IMR-90 (cell line): ENCODE results near the gene TMA16. TPM values are rescaled to one million over a fixed set of nuclear protein-coding genes. Genes with fewer than 3 reads are reported as not detected.

ENCODE experiments used
- ATAC-seq: fragments of 200-7000 bp; cut with Tn5 transposase; 2 replicates; pipeline ENCODE4 v1.9.1; 2020; ENCODE audit warnings: low read depth, mild to moderate bottlenecking, moderate library complexity
- BruUV-seq: library from RNA; stranded (reverse); fragments of 400-500 nt; replicated peaks from 2 replicates; lab custom pipeline; 2021; lab: Mats Ljungman, UMichigan
- CTCF ChIA-PET: fragments of 300-600 bp; formaldehyde crosslinking; extraction: SDS; loops from one replicate; lab custom pipeline; 2021; ENCODE audit warnings: antibody characterized with exemption; lab: Yijun Ruan, JAX
- POLR2A ChIA-PET: fragments of 300-600 bp; sonication (Branson Sonifier 250); formaldehyde crosslinking; loops from one replicate; lab custom pipeline; 2022; ENCODE audit warnings: antibody characterized with exemption; ENCODE audit not compliant: unreplicated experiment; lab: Charles Lee
- DNase-seq: peaks from one replicate; pipeline ENCODE4 v3.0.0; 2013
- H2AFZ ChIP-seq: replicated peaks from 2 replicates; pipeline ENCODE3; 2013; ENCODE audit warnings: low read length, mild to moderate bottlenecking; ENCODE audit not compliant: poor library complexity
- H2AK5ac ChIP-seq: 2 replicates; pipeline ENCODE4 v1.6.1; 2013; ENCODE audit warnings: low read depth, low read length, inconsistent platforms
- H2AK9ac ChIP-seq: replicated peaks from 2 replicates; pipeline ENCODE3; 2013; ENCODE audit warnings: mild to moderate bottlenecking, low read depth, low read length, moderate library complexity; ENCODE audit not compliant: poor library complexity
- H2BK120ac ChIP-seq: 2 replicates; pipeline ENCODE4 v1.6.1; 2013; ENCODE audit warnings: low read depth, low read length, inconsistent platforms
- H2BK15ac ChIP-seq: 3 replicates; pipeline ENCODE4 v1.6.1; 2013; ENCODE audit warnings: low read depth, low read length, inconsistent platforms
- H2BK20ac ChIP-seq: 2 replicates; pipeline ENCODE4 v1.6.1; 2013; ENCODE audit warnings: low read depth, mild to moderate bottlenecking, inconsistent platforms, low read length, moderate library complexity
- H2BK5ac ChIP-seq: 2 replicates; pipeline ENCODE4 v1.6.1; 2013; ENCODE audit warnings: mild to moderate bottlenecking, low read depth, low read length, inconsistent platforms; ENCODE audit not compliant: poor library complexity, severe bottlenecking
- H3K14ac ChIP-seq: replicated peaks from 2 replicates; pipeline ENCODE4 v1.6.1; 2013; ENCODE audit warnings: low read depth, low read length, inconsistent platforms
- H3K18ac ChIP-seq: 2 replicates; pipeline ENCODE4 v1.6.1; 2013; ENCODE audit warnings: low read depth, low read length, control low read depth
- H3K23ac ChIP-seq: 2 replicates; pipeline ENCODE4 v1.6.1; 2013; ENCODE audit warnings: low read depth, low read length, inconsistent platforms
- H3K27ac ChIP-seq: 2 replicates; pipeline ENCODE4 v1.5.1; 2013; ENCODE audit warnings: mild to moderate bottlenecking, control low read depth, low read length; ENCODE audit not compliant: insufficient read depth
- H3K27me3 ChIP-seq: 2 replicates; pipeline ENCODE4 v1.6.1; 2013; ENCODE audit warnings: low read length; ENCODE audit not compliant: control insufficient read depth, insufficient read depth
- H3K36me3 ChIP-seq: 2 replicates; pipeline ENCODE4 v1.6.1; 2013; ENCODE audit warnings: low read length, mixed read lengths; ENCODE audit not compliant: control insufficient read depth, insufficient read depth
- H3K4ac ChIP-seq: 2 replicates; pipeline ENCODE4 v1.6.1; 2013; ENCODE audit warnings: low read depth, low read length, inconsistent platforms
- H3K4me1 ChIP-seq: 2 replicates; pipeline ENCODE4 v1.6.1; 2013; ENCODE audit warnings: low read length, mixed read lengths; ENCODE audit not compliant: control insufficient read depth, insufficient read depth
- H3K4me2 ChIP-seq: 2 replicates; pipeline ENCODE4 v1.6.1; 2013; ENCODE audit warnings: low read depth, mild to moderate bottlenecking, control low read depth, low read length, moderate library complexity
- H3K4me3 ChIP-seq: 2 replicates; pipeline ENCODE4 v1.5.1; 2013; ENCODE audit warnings: low read depth, mild to moderate bottlenecking, control low read depth, low read length, moderate library complexity; ENCODE audit not compliant: insufficient read depth
- H3K56ac ChIP-seq: 2 replicates; pipeline ENCODE4 v1.6.1; 2013; ENCODE audit warnings: low read length, inconsistent platforms; ENCODE audit not compliant: insufficient read depth; ENCODE audit errors: extremely low read depth
- H3K79me1 ChIP-seq, 2 experiments: 2 replicates each; pipeline ENCODE4 v1.6.1; 2013; ENCODE audit warnings: low read length in 2 of 2, inconsistent platforms in 1 of 2, low read depth in 1 of 2
- H3K9ac ChIP-seq: 2 replicates; pipeline ENCODE4 v1.6.1; 2013; ENCODE audit warnings: low read depth, low read length, control low read depth
- H3K9me1 ChIP-seq: 2 replicates; pipeline ENCODE4 v1.6.1; 2013; ENCODE audit warnings: low read length, inconsistent platforms; ENCODE audit not compliant: insufficient read depth
- H3K9me3 ChIP-seq: 2 replicates; pipeline ENCODE4 v1.6.1; 2013; ENCODE audit warnings: low read length; ENCODE audit not compliant: control insufficient read depth, insufficient read depth
- H4K20me1 ChIP-seq: 2 replicates; pipeline ENCODE4 v1.6.1; 2013; ENCODE audit warnings: low read length, inconsistent platforms; ENCODE audit not compliant: insufficient read depth
- H4K5ac ChIP-seq: 2 replicates; pipeline ENCODE4 v1.6.1; 2013; ENCODE audit warnings: mild to moderate bottlenecking, low read depth, low read length, control low read depth
- H4K8ac ChIP-seq, 2 experiments: 2 replicates each; pipeline ENCODE4 v1.6.1; 2013; ENCODE audit warnings: low read depth in 2 of 2, low read length in 2 of 2, control low read depth in 1 of 2, inconsistent platforms in 1 of 2
- H4K91ac ChIP-seq: 2 replicates; pipeline ENCODE4 v1.6.1; 2013; ENCODE audit warnings: low read depth, low read length, inconsistent platforms; ENCODE audit not compliant: insufficient read depth
- BHLHE40 ChIP-seq: fragments of 150-350 bp; IDR thresholded peaks from 2 replicates; pipeline ENCODE4 v1.6.1; 2016; ENCODE audit warnings: mild to moderate bottlenecking, low read depth, low read length
- CHD1 ChIP-seq: IDR thresholded peaks from 2 replicates; pipeline ENCODE4 v1.6.1; 2012; ENCODE audit warnings: low read depth, low read length, improper control_type of control experiment
- FOS ChIP-seq: fragments of 150-350 bp; IDR thresholded peaks from 2 replicates; pipeline ENCODE4 v1.6.1; 2016; ENCODE audit warnings: low read depth, low read length
- MAFK ChIP-seq: IDR thresholded peaks from 2 replicates; pipeline ENCODE4 v1.6.1; 2012; ENCODE audit warnings: low read depth, low read length, improper control_type of control experiment
- MAZ ChIP-seq: IDR thresholded peaks from 2 replicates; pipeline ENCODE4 v1.6.1; 2012; ENCODE audit warnings: low read depth, mild to moderate bottlenecking, low read length, improper control_type of control experiment, moderate library complexity, borderline replicate concordance
- MXI1 ChIP-seq: IDR thresholded peaks from 2 replicates; pipeline ENCODE4 v1.6.1; 2012; ENCODE audit warnings: low read depth, mild to moderate bottlenecking, low read length, moderate library complexity, borderline replicate concordance
- NFE2L2 ChIP-seq: fragments of 150-350 bp; IDR thresholded peaks from 2 replicates; pipeline ENCODE4 v1.6.1; 2016; ENCODE audit warnings: low read depth, mild to moderate bottlenecking, low read length
- POLR2A ChIP-seq: IDR thresholded peaks from 2 replicates; pipeline ENCODE4 v1.6.1; 2012; ENCODE audit warnings: mild to moderate bottlenecking, low read depth, low read length
- RCOR1 ChIP-seq: IDR thresholded peaks from 2 replicates; pipeline ENCODE4 v1.6.1; 2012; ENCODE audit warnings: mild to moderate bottlenecking, low read length, improper control_type of control experiment; ENCODE audit not compliant: insufficient replicate concordance
- SMC3 ChIP-seq: fragments of 150-350 bp; IDR thresholded peaks from 2 replicates; pipeline ENCODE4 v1.6.1; 2016; ENCODE audit warnings: low read depth, mild to moderate bottlenecking, antibody characterized with exemption, low read length, moderate library complexity
- WGBS, 2 experiments: methylation state at CpG; one replicate each; pipeline versions ENCODE4 v1.1.5 to v1.1.7; 2013; ENCODE audit warnings: missing lambda C conversion rate in 2 of 2; ENCODE audit not compliant: insufficient read length in 1 of 2; ENCODE audit errors: extremely low coverage in 2 of 2; 5-methylcytosine and 5-hydroxymethylcytosine counted together
- dilution Hi-C: fragments of 300-500 bp; cut with HindIII; formaldehyde crosslinking; loops from one replicate; pipeline ENCODE4 v1.14.3; 2018; ENCODE audit warnings: low sequenced_read_pairs; ENCODE audit not compliant: unreplicated experiment
- in situ Hi-C: fragments of 300-500 bp; cut with MboI; formaldehyde crosslinking; loops from 3 replicates; pipeline ENCODE4 v1.14.3; 2019; ENCODE audit warnings: low sequenced_read_pairs, inconsistent platforms, mixed read lengths
- intact Hi-C: fragments of 100-400 bp; cut with micrococcal nuclease; formaldehyde crosslinking; loops from 2 replicates; pipeline ENCODE4 v1.10.0; 2022
- polyA plus RNA-seq, 3 experiments: library from polyadenylated mRNA; depleted of rRNA; stranded (reverse); fragments of >200 nt; gene quantifications; 2 replicates each; pipeline ENCODE4 v1.2.3, GENCODE V29; 2012; ENCODE audit warnings: low replicate concordance in 1 of 3
- total RNA-seq: library from RNA; depleted of rRNA; stranded (reverse); fragments of >200 nt; gene quantifications from 2 replicates; pipeline ENCODE4 v1.2.3, GENCODE V29; 2012
- TF ChIP-seq, protein P1 (sequence below): fragments of 150-350 bp; IDR thresholded peaks from 2 replicates; pipeline ENCODE4 v1.6.1; 2017; ENCODE audit warnings: mild to moderate bottlenecking, antibody characterized with exemption, low read length, low read depth

The TMA16 gene
- total and polyA plus RNA-seq, 2 of the 4 experiments (the other 2 are of a cell fraction), result 9.3 to 19.8 TPM

DNA sequence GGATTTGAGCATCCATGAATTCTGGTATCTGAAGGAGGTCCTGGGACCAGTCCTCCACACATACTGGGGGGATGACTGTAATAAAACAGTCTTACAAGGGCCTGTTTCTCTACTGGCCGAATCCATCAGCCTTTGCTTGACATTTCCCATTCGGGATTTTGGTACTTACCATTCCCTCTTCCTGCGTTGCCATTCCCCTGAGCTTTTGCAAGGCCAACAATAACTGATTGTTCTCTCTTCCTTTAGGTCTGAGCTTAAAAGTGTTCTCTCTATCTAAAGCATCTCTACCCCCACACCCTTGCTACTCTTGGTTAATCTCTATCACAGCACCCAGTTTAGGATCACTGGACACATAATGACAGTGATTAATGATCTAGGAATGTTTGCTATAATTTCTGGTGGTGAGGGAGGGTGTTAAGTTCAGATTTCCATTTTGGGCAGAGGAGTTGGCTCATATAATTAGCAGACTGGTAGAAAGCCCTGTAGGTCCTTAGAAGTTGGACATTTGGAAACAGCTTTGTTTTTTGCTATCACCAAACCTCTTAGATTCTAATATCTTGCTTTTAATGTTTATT, 29.4 kb downstream of the TMA16 start:
- Histone ChIP-seq H2AK5ac (no peak overlapping the region), H3K27me3 (no peaks in the 10 kb centered on the region), H3K9me3 (no peaks in the 10 kb centered on the region), H3K79me1 (0 out of 4 replicates have a peak, but pooled peaks cover 0 to 5% of the 10 kb centered on the region in 2 experiments), H4K5ac (no peak overlapping the region), H3K4me2 (no peak overlapping the region), H3K9ac (no peak overlapping the region), H3K4ac (no peak overlapping the region), H3K23ac (no peak overlapping the region), H2BK20ac (no peak overlapping the region), H2BK5ac (no peak overlapping the region), H3K18ac (no peak overlapping the region), H2BK120ac (no peak overlapping the region), H3K56ac (no peak overlapping the region), H3K4me3 (no peak overlapping the region), H3K14ac (no peak overlapping the region), H4K20me1 (no peaks in the 10 kb centered on the region), H4K8ac (no peak overlapping the region), H3K9me1 (0 out of 2 replicates have a peak, but pooled peaks cover 4% of the 10 kb centered on the region), H3K27ac (no peak overlapping the region), H2BK15ac (no peak overlapping the region), H2AK9ac (no peak overlapping the region), H2AFZ (no peak overlapping the region), H4K91ac (no peak overlapping the region), H3K36me3 (peaks cover 12% of the 10 kb centered on the region), H3K4me1 (peaks cover 4% of the 10 kb centered on the region)
- TF ChIP-seq NFE2L2 (no peak), RCOR1 (no peak), CHD1 (no peak), BHLHE40 (no peak), MAFK (no peak), MAZ (no peak), POLR2A (no peak), FOS (no peak), MXI1 (no peak), SMC3 (no peak)
- TF ChIP-seq, protein P1, sequence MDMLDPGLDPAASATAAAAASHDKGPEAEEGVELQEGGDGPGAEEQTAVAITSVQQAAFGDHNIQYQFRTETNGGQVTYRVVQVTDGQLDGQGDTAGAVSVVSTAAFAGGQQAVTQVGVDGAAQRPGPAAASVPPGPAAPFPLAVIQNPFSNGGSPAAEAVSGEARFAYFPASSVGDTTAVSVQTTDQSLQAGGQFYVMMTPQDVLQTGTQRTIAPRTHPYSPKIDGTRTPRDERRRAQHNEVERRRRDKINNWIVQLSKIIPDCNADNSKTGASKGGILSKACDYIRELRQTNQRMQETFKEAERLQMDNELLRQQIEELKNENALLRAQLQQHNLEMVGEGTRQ, result no peak
- DNase-seq, result no peak
- ChIA-PET POLR2A (no interaction called here), CTCF (no interaction called here)
- no peak for ATAC-seq
- in situ Hi-C loops (loop anchor here (25.0 kb wide), 1 partner anchor 362 kb away; the partner anchor contains the start of gene NAF1), intact Hi-C loops (no loop called here), dilution Hi-C loops (no loop called here)
- WGBS, 2 experiments, result 100% methylated on average over 1 of the region's 3 CpGs; no CpG with 5 or more reads in 1 of the 2 experiments
- no TSS peak for BruUV-seq
